RKO (cell line): Measurements from ENCODE around the gene SLC47A2.

Experiments
- DNase-seq: peaks from one replicate; pipeline ENCODE4 v3.0.0-alpha.2; 2016; ENCODE audit warnings: low spot score

Gene SLC47A2

DNA sequence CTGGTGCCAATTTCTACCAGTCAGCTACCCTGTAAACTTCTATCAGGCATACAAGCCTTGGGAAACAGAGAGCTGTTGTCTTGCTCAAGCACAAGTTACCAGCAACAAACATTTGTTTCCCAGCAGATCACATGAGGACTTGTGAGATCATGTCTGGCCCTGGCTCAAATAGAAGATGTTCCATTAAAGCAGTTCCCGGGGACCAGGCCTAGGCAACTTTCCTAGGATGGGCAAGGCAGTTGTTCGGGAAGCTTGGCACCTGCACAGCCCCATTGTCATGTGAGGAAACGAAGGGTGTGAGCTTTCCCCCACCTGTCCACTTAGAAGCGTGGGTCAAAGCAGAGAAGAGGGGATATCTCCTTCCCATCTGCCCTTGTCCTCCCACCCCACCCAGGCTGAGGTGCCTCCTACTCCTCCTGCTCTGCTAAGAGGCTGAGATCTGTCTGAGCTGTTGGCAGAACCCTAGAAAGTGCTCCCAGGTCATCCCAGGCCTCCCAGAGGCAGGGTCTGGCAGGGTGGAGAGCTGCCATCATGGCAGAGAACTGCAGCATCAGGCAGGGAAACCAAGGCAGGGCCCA lies 11.2 kb upstream of the SLC47A2 start:
- DNase-seq: no peak

DNA sequence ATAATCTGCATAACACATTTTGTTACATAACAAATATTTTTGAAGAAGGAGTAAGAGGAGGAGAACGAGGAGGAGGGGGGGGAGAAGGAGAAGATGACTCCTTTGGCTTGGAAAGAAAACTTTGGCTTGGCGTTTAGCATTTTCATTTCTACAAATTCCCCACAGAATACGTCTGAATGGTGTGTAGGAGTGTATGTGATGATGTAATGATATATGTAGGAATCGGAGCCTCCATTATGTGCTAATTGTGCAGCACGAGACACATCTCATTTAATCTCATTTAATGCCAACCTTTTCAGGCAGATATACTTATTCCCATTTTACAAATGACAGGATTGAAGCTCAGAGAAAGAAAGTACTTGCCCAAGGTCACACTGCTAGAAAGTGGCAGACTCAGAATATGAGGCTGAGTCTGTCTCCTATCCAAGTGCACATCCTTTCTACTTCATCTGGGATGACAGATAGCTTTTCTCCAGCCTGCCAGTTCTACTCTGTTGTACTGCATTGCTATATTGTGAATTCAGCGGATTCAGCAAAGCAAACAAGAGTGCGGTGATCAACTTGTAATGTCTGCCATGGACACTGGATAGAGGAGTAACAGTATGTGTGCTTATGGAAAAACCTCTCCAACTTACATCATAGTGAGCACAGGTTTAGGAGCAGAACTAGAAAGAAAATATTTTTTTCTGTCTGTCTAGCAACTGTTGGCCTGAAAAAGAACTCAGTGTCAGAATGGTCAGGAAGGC lies 10.4 kb upstream of the SLC47A2 start:
- DNase-seq: no peak

DNA sequence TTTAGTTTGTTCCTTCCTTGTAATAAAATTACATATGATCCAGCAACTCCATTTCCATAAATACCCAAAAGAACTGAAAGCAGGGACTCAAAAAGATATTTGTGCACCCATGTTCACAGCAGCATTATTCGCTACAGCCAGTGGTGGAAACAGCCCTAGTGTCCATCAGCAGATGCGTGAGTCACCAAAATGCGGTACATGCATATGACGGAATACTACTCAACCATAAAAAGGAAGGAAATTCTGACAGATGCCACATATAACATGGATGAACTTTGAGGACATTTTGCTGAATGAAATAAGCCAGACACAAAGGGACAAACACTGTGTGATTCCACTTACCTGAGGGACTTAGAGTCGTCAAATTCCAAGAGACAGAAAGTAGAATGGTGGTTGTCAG lies 9.1 kb upstream of the SLC47A2 start:
- no peak for DNase-seq

DNA sequence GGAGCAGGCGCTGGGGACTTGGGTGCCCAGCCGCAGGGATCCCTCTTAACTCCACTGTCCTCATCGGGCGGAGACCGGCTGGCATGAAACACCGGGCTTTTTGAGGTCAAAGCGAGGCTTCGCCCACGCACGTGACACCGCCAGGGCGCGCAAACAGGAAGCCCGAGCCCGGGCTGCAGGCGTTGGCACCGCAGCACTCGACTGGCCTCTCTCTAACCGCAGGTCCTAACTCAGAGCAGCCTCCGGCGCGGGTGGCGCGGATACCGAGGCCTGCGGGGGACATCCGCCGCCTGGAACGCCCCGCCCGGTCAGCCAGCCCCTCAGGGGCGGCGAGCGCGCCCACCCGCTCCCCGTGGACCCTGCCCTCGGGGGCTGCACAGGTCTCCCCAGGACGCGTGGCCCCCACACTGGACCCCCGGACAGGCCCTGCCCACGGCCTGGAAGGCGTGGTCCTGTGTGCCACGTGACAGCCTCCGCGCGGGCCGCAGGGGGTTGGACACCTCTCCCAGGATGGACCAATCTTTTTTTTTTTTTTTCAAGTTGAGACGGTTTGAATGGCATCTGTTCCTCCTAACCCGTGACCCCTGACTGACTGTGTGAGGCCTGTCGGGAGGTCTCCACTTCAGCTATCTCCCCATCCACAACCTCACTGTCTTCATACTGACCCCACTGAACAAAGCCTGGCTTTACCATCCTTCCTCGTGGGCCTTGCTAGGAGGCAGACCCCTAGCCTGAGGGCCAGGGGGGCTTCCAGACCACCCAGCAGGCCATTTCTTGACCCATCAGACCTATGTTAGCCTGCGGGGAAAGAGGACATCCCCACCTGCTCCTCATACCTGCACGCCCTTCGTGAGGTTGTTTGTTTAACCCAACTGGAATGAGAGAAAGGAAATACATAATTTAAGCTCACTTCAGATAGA lies 8.4 kb upstream of the SLC47A2 start:
- no peak for DNase-seq

DNA sequence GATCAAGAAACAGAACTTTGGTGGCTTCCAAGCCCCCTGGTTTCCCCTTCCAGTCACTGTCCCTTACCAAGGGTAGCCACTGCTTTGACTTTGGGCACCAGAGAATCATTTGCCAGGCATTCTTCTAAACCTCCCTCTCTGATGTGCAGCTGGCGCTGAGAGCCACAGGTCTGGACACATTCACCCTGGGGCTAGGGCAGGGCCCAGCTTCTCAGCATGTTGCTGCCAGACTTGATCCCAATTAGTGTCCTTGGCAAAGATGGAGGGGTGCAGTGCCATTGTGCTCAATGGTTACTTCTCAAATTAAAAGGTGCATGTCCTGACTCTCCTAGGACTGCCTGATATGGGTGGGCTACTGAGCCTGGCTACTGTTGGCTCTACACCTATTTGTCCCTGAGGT lies 7.6 kb upstream of the SLC47A2 start:
- no peak for DNase-seq

DNA sequence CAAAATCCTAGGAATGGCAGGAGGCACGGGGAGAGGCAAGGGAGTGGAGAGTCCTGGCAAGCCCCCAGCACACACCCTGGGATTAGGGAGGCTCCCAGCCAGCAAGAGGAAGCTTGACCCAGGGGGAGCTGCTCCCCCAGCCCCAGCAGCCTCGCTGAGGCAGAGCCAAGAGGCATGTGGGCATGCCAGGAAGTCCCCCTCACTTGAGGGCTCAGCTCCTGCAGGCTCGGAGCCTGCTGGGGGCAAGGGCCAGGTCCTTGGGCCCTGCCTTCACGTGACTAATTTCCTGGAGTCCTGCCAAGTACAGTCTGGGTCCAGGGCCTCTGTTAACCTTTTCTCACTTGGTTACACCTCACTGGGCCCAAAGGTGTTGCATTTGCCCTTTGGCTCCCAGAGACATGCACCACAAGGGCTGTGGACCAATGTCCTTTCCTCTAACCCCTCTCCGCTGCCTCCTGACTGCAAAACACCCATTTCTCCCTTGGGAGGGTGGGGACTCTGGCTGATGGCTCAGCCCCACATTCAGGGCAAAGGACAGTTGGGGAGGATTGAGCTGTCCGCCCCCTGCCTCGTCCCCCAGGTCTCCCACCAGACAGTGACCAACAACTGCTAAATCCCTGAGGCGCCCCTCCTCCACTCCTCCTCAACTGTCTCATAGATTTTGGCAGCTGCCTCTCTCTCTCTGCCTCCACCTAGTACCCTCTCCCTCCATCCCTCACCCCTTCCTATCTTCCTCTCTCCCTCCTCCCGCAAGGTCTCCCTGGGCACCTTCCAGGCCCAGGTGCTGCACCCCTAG lies 4.4 kb upstream of the SLC47A2 start:
- no peak for DNase-seq

DNA sequence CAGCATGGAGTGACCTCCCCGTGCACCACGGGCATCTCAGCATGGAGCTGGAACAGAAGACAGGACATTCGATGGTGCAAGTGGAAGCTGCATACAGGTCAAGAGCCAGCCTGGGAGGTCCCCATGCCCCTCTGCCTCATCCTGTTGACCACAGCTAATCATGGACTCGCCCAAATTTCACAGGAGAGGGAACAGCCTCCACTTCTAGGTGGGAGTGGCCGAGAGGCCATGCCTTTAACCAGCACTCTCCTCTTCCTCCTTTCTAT lies 3.8 kb upstream of the SLC47A2 start:
- no peak for DNase-seq

DNA sequence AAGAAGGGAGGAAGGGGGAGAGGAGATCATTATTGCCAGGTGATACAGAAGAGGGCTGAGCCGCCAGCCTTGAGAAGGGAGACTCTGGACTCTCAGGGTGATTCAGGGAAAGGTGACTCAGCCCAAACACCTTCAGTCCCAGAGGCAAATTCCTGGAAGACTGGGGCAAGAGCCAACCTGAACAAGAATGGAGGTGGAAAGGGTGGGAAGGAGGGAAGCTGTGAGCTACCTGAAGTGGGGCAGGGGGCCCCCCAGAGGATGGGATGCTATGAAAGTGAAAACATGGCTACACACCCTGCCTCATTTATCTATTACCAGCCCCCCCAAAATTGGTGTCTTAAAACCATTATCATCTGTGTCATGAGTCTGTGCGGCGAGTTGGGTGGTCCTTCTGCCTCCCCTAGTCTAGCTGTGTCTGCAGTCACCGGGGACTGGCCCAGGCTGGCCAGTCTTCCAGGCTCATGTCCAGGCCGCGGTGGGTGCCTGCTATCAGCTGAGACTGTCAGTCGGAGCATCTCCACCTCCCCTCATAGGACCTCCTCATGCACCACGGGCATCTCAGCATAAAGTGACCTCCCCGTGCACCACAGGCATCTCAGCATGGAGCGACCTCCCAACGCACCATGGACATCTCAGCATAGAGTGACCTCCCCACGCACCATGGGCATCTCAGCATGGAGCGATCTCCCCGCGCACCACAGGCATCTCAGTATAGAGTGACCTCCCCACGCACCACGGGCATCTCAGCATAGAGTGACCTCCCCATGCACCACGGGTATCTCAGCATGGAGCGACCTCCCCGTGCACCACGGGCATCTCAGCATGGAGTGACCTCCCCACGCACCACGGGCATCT lies 3.2 kb upstream of the SLC47A2 start:
- no peak for DNase-seq

DNA sequence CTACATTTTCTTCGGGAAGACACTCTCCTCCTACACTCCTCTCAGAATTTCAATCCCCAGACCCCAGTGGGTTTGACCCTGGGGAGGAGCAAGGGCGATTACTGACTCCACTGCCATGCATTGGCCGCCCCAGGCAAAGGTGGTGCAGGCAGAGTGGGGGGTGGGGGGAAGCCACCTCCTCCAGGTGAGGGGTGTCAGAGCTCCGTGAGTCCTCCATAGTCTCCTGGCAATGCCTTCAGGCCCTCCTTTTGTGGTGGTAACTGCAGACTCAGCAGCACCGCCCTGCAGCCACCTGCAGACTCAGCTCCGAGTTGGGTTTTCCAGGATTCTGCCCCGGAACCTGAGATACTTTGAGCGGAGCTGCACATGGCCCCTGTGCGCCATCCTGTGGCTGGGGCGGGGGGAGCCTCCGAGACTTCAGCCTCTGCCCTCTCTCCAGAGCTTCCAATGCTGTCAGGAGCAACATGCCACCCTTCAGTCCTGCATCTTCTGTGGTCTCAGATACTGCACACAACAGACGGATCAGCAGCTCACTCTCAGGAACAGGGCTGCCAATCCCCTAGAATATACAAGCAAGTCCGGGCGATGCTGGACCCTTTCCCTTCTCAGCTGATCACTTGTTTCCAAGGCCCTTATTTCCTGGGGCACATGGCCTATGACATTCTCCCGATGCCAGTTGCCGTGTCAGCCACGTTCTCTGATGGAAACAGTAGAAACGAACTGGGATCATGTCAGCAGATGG lies 2.4 kb upstream of the SLC47A2 start:
- no peak for DNase-seq

DNA sequence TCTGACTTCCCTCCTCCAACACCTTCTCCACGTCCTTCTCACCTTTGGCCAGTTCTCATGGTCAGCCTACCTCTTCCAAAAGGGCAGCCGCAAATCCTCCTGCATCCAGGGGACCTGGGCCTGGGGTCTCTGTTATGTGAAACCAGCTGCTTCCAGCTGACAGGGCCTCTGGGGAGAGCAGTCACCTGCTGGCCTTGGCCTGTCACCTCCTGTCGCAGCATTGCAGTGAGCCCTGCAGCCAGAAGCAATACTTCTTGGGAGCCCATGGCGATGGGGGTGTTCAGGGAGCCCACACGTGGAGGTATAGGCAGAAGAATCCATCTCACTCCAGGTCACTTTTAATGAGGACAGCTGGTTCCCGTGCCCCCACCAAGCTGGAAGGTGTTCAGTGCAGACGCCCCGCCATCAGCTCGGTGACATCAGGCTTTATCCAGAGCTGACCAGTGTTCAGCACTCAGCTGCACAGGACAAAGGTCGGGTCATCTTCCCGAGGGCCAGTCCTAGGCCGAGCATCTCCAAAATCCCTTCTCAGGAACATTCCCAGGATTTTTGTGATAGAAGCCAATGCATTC lies 1.7 kb upstream of the SLC47A2 start:
- DNase-seq: no peak

DNA sequence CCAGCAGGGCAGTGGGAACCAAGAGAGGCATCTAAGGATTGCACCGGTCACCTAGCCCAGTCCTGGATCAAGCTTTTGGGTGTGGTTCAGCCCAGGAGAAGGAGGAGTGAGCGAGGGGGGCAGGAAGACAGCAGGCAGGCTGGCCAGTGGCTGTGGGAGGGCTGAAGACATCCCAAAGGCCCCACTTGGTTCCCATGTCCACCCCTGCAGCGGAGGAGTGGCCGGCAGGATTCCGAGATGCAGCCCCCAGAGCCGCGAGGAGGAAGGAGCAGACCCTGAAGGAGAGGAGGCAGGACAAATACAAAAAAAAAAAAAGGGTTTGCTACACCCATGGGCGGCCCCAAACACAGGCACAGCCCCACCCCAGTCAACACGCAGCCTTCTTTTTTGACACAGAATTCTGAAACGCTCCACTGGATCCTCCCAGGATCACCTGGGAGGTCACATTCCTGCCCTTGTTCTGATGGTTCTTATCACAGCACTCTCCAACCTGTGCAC lies 1.1 kb upstream of the SLC47A2 start:
- no peak for DNase-seq

DNA sequence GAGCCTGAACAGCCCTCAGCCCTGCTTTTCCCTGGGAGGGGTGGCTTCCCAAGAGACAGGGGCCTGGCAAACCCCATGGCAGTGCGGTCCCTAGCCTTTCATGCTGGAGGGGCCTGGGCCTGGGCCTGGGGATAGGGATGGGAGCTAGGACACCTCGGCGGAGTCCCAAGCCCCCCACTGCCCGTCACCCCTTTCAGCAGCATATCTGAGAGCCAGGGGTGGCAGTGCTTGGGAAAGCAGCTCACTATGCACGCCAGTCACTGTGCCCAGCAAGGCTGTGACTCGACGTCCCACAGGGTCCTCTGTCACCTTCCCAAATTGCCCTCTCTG lies 612 bp upstream of the SLC47A2 start:
- no peak for DNase-seq

DNA sequence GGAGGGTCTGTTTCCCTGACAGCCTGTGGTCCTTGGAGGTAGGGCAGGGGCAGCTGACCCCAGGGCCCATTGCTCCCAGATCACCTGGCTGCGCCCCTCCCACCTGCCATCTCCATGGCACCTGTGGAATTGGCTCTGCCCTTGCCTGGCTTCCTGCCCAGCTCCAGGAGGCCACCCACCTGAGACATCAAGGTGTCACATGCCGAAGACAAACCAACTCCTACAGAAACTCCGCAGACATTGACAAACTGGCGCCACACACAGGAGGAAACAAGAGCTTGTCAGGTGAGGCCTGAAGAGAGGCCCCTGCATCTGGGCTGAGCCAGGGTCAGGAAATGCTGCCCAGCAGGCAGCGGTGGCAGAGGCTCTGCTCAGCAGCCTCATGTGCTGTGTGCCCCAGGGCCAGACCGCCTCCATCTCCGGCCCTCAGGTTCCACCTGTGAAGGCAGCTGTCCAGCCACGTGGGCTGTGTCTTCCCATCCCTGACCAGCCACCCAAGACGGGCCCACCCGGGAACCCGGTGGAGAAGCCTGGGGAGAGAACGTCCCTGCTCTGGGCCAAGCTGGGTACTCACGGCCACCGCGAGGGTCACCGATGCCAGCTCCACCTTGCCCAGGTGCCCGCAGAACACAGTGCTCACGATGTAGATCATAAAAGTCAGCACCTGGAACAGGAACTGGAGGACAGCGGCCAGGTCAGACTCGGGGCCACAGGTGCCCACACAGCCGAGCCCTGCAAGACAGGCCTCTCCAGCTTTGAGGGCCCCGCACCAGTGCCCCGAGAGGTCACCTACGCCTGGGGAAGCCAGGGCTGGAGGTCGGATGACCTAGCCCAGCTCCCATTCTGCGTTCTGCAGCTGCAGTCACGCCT lies 1.6 kb downstream of the SLC47A2 start:
- DNase-seq: no peak

DNA sequence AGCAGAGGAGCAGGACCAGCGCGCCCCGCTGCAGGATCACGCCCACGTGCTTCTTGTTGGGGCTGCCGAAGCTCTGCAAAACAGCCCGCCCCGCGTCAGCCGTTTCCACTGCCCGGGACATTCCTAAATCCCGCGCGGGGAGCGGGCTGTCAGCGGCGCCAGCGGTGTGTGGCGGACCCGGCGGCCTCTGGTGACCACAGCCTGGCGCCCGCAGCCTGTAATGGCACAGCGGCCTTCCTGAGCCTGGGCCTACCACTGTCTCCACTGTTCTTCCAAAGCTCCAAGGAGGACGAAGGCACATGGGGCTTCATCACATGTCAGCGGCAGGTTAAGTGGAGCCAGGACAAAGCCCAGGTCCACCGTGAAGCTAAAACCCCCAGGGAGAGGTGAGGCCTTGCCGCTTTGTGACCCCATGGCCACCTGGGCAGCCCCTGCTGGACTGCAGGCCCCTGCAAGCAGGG lies 2.5 kb downstream of the SLC47A2 start:
- no peak for DNase-seq

DNA sequence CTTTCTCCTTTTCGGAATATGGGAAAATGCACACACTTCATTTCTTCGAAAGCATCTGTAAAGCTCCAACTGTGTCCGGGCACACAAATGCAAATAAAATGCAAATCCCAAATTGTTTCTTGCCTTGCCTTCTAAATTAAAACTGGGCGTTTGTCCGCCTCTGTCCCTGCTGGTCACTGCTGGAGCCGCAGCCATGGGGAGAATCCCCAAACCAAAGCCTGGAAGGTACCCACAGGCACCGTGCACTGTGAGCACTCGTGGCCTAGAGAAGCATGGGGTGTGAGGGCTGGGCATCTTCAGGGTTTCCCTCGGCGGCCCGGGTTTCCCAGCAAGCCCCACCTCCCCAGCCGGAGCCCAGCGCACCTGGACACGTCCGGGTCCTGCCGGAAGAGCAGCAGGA lies 2.9 kb downstream of the SLC47A2 start:
- peak; percentile 10 for DNase-seq

DNA sequence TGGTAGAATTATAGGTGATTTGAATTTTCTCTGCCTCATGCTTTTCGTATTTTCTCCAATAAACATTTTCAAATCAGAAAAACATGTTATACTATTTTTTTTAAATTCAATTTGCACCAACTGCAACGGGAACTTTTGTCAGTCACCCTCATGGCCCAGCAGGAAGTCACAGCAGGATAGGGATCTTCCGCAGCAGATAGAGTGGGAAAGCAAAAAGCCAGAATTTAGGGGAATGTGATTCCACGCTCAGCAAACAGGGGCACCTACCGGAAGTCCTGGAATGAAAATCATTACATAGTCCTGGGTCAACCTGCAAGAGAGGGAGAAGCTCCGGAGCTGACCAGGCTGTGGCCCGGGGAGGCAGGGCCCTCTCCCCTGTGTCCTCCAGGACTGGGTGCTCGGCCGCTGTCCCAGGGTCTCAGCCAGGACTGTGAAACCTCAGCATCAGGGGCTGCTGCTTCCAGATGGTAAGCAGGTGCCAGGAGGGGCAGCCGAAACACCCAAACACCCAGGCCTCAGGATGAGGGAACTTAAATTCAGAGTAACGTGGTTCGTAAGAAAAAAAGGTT lies 3.9 kb downstream of the SLC47A2 start:
- DNase-seq: no peak

DNA sequence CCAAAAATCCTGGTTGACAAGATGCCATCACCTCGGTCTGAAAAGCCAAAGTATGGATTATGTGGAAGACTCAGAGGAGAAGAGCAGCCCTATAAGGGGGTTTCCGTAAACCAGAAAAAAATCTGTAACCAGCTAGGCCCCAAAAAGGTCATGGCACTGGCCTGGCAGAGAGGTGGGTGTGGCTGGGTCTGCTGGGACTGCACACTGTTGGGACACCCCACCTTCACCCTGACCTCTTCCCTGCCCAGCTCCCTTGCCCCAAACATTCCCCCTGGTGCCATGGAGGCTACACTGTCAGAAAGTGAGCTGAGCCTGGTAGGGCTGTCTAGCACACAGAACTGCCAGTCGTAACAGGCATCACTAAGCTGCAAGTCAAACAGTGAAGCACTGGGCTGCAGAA lies 6.5 kb downstream of the SLC47A2 start:
- DNase-seq: no peak

DNA sequence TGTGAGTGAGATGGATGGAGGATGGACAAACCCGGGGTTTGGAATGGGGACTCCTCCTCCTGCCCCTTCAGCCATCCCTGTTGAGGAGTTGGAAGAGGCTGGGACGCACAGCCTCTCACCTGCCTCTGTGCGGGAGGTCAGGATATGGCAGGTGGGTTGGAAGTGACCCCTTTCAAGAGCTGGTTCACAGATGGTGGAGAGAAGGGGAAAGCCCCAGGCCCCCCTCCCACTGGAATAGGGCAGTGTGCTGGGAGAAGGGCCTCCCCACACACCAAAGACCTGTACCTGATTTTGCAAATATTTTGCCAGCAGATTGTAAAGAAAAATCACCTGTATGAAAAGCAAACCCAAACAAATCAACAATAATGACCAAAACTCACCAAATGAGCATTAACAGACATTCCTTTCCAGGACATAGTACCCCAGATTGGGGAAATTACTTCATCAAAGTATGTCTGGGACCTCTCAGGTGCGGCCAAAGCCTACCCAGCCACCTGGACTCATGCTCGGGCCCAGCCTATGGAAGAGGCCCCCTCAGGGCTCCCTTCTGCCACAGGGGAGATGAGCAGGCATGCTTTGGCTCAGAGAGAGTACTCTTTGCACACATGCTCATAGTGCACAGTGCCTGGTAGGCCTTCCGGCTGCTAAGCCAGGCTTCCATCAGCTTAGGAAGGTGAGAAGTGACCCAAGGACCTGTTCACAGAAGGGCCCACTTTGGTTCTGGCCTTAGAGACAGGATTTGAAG lies 7.8 kb downstream of the SLC47A2 start:
- no peak for DNase-seq
